ENCODE results near the gene ACKR4.
"Not testable (repeated sequence)": the region's sequence is repeated elsewhere in the genome, so short reads cannot be mapped to it uniquely, and the experiment has no call there.

The ACKR4 gene

DNA sequence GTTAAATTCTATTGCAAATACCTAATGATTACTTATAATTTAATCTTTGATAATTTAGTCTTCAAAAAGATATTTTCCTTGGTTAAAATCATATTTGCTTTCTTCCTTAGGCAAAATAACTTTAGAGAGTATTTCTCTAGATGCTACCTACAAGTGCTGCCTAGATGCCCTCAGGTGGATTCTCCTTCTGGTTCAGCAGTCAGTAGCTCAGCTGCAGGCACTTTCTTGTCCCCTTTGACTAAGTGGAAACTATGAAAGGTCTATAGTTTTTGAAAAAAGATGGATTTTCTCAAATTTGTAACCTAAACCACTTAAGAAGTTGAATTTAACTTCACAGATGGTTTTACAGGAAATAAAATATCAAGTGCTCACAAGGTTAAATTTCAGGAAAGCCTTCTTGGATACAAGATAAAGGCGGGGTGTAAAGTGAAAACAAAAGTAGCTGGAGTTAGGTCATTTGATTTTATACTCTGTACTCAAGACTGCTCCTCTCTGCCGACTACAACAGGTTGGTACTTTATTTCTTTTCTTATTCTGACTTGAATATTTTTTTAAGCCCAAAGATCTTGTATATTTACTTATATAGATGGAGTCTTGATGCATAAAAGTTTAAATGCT lies at the start of gene ACKR4:
Gene ACKR4 (plus strand): TSS at position 455 of the 618 bp plus-strand sequence. CDS start 3,128 bp downstream, outside the sequence.
- DNase-seq (ENCODE audit: low spot score): no peak

DNA sequence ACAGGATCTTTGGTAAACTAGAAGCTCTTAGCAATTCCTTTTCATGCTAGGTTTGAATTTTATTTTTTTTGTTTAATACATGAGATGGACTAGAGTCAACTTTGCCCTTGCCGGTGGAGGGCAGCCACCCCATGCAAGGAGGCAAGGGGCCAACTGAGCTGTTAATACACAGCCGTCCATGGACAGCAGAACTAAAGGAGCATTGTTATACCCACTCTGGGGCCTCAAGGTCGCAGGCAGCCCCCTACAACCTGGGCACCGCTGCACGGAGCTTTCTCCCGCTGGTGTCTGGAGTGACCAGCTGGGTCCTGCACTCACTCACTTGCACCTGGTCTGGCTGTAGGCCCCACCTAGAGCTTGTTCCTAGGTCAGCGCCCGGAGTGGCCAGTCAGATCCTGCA lies 47.9 kb upstream of the ACKR4 start:
- DNase-seq (ENCODE audit: low spot score): no peak

DNA sequence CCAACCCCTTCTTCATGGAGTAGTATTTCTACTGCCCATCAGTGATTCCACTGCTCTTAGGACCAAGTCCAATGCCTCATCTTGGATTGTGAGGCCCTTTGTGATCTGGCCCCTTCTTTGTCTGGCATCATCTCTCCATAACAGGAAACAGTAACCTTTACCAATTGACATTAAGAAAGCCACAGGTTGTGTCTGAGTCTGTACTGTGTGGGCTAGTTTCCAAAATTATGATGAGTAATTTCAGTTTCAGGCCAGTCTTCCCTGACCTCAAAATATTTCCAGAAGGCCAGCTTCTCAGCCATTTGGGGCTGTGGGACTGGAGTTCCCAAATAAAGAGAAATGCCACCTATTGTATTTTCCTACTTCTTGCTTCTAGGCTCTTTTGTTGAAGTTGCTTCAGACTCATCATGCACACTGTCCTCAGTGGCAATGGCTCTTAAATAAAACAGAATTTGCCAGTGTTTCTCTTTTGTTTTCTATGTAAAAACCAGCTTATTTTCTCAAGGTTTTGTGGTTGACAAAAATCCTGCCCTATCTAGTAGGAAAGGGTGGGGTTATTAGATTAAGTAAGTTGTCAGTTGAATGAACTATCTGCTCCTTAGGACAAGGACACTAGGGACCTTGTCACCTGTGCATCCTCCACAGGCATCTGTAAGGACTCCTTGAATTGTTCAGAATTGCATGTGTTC lies 47.0 kb upstream of the ACKR4 start:
- DNase-seq (ENCODE audit: low spot score): no peak

DNA sequence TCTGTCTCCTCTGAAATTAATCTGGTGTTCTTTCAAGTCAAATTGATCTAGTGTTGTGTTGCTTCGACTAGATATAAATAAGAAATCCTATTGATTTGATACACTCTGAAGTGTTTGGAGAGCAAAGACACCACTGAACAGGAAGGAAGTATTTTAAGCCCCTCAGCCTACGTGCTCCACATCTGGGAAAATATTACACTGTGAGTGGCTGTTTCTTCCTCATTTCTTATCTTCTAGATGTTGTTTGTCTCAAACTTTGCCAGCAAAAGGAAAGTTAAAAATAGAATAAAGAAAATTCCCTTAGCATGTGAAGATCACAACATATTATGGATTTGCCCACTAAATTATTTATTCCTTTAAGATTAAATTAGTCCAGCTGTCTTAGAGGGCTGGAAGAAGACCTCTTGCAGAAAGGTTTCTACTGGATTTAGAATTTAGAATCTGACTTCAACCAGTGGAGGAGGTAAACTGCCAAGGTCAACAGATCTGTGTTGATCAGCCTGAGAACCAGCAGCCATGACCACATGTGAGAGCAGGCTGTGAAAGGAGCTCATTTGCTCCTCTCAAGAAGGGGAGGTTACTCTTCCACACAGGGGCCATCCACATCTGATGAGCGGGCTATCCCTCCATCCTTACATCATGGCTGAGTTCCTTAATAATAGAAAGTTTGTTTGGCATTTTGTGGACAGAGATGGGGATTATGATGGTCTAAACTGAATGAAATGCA lies 46.3 kb upstream of the ACKR4 start:
- DNase-seq (ENCODE audit: low spot score): no peak

DNA sequence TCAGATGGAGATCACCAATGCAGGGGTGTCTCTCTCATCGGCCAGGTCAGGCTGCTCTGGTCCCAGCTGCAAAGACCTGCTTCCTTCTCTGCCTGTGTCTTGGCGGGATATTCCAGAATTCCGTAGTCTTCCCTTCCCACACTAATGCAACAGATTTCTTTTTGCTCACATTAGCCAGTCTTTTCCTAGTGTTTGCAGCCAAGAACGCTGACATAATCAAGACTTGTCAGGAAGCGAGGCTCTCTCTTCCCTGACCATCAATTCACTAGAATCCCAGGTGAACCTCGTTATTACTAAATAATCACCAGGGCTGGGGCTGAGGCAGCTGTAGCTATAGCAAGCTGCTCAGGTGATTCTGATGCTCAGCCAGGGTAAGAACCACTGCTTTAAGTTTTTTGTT lies 43.2 kb upstream of the ACKR4 start:
- DNase-seq (ENCODE audit: low spot score): no peak

DNA sequence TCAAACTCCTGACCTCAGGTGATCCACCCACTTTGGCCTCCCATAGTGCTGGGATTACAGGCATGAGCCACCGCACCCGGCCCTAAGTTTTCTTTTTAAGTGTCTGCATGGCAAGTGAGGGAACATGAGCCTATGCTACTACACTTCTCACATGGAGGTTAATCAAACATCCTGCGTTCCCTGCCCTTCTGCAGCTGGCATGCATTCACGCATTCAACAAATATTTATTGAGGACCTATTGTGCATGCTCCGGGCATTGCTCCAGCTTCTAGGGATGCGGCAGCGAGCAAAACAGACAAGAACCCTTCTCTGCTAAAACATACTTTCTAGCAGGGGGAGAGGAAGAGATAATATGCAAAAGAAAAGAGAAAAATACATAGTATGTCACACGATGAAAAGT lies 42.6 kb upstream of the ACKR4 start:
- no peak for DNase-seq (ENCODE audit: low spot score)

DNA sequence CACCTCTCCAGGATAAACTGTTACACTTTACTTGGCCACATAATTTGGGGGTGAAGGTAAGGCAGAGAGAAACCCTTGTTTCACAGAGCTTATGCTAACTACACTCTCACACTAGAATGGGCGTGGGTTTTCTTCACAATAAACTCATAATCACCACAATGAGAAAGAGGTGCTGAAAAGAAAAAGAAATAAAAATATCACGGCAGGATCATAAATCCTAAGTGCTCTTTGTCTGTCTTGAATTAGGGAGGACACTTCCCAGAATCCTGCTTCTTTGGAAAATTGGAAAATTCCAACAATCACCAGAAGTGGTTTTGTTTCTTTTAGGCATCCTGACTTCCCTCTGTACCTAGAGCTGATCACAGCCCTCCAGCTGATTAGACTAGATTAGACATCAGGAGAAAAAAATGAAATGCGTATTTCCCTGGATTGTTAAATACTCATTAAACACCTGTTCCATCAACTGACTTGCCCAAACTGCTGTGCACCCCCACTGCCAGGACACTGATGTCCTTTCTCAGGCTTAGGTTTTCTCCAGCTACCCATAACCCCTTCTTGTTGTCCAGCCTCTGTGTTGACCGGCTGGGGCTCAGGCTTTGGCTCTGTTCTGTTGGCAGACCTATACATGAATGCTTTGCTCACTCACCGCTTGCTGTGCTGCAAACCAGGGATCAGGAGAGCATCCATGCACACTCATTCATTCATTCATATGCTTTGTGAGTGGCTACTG lies 41.6 kb upstream of the ACKR4 start:
- no peak for DNase-seq (ENCODE audit: low spot score)

DNA sequence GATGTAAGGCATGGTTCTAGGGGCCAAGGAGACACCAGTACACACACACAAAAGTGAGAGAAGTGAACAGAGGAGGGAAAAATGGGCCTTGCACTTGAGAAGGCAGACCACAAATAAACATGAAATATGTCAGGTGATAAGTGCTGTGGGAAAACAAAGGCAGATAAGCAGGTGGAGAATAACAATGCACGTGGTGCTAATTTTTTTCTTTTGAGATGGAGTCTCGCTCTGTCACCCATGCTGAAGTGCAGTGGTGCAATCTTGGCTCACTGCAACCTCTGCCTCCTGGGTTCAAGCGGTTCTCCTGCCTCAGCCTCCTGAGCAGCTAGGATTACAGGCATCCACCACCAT lies 41.1 kb upstream of the ACKR4 start:
- not testable (repeated sequence) for DNase-seq (ENCODE audit: low spot score)

DNA sequence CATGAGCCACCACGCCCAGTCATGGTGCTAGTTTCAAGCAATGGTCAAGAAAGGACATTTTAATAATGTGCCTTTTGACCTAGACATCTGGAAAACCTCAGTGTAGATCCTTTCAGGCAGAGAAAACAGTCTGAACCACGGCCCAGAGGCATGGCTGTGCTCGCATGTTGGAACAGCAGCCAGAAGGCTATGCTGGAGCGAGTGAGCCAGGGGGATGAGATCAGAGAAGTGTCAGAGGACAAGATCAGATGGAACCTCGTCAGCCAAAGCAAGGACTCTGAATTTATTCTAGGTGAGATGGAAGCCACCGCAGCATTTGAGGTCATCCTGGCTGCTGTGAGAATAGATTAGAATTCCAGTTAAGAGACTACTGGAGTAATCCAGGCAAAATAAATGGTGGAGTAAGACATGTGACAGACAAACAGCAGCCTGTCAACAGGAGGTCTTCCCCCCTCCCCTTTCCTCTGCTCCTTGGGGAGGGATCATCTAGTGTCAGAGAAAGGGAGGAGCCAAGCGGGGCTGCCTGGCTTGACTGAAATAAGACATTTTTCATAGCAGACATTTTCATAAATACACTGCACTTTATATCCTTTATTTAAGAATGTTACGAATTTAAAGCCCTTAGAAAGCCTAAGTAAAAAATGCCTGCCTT lies 40.4 kb upstream of the ACKR4 start:
- no peak for DNase-seq (ENCODE audit: low spot score)

DNA sequence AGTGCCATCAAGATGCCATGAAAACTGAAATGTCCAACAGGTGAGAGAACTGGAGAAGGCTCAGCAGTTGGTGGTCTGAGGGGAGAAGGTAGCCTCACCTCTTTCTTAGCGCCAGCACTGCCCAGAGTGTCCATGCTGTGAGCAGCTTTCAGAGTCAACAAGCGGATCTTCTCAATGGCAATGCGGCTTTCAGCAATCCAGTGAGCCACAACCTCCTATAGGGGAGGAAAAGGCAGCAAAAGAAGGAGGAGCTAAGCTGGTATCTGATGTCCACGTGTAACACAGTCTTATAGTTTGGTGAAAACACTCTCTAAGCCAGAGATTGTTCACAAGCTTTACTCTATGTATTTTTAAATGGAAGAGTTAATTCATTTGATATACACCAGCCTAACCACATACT lies 36.1 kb upstream of the ACKR4 start:
- DNase-seq (ENCODE audit: low spot score): no peak

DNA sequence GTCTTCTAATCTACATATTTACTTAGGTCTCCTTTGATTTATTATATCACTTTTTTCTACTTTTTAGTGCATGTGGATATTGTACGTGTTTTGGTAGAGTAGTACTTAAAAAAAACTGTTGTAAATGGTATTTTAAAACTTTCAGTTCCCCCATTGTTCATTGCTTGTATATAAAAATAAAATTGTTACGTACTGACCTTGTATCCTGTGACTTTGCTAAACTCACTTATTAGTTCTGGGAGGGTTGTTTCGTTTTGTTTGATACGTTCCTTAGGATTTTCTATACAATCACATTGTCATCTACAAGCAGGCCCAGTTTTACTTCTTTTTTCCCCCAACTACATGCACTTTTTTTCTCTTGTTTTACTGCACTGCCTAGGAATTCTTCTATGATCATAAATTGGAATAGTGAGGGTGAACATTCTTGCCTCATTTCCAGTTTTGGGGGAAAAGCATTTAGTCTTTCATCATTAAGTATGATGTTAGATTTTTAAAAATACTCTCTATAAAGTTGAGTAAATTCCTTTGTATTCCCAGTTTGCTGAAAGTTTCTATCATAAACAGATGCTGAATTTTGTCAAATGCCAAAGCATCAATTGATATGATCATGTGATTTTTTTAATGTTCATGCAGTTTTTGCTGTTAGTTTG lies 33.5 kb upstream of the ACKR4 start:
- DNase-seq (ENCODE audit: low spot score): no peak

DNA sequence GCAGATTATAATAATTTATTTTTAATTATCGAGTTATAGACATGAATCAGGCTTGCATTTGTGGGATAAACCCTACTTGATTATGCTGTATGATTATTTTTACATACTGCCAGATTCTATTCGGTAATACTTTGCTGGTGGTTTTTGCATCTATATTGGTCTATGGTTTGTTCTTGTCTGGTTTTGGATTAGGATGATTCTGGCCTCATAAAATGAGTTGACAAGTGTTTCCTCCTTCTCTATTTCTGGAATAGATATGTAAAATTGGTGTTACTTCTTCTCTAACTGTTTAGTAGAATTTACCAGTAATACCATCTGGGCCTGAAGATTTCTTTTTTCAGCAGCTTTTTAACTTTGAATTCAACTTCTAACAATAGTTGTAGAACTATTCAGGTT lies 33.0 kb upstream of the ACKR4 start:
- no peak for DNase-seq (ENCODE audit: low spot score)

DNA sequence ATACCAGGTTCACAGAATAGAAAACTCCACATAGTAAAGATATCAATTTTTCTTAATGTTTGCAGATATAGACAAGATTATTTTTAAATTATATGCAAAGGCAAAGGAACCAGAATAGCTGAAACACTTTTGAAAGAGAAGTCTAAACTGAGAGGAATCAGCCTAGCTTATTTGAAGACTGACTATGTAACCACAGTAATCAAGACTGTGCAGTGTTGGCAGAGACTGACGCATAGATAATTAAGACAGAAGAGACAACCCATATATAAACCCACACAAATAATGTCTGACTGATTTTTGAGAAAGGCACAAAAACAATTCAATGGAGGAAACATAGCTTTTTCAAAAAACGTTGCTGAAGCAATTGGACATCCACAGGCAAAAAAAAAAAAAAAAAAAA lies 28.6 kb upstream of the ACKR4 start:
- no peak for DNase-seq (ENCODE audit: low spot score)

DNA sequence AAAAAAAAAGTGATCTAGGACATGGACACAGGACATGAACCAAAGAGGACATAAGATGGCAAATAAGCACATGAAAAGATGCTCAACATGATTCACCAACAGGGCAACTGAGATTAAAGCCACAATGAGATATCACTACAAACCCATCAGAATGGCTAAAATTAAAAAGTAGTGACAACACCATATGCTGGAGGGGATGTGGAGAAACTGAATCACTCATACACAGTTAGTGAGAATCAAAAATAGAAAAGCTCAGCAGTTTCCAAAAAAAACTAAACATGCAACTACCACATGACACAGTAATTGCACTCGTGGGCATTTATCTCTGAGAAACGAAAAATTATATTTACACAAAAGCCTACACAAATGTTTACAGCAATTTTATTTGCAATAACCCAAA lies 27.9 kb upstream of the ACKR4 start:
- DNase-seq (ENCODE audit: low spot score): no peak

DNA sequence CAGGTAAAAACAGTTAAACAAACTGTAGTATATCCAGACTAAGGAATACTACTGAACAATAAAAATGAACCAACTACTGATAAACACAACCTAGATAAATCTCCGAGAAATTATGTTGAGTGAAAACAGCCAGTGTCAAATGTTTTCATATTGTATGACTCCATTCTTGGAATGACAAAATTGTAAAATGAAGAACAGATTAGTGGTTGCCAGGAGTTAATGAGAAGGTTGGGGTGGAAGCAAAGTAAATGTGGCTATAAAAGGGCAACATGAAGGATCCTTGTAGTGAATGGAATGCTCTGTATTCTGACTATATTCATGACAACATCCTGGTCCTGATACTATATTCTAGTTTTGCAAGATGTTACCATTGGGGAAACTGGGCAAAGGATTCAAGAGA lies 27.5 kb upstream of the ACKR4 start:
- DNase-seq (ENCODE audit: low spot score): no peak

DNA sequence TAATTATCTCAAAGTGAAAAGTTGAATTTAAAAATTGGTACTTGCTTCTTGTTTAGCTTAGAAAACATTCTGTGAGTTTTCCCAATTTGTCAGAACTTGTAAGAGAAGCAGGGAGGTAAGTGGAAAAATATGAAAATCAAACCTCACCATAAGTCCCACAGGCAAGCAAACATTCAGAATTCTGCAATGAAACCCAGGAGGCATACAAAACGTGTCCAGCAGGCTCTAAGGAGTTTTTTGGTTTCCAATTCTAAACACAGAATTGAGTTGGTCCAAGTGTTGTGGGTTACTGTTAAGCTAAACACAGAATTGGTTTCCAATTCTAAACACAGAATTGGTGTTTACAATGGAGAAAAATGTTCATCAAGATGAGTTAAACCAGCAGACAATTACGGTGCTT lies 27.1 kb upstream of the ACKR4 start:
- no peak for DNase-seq (ENCODE audit: low spot score)

DNA sequence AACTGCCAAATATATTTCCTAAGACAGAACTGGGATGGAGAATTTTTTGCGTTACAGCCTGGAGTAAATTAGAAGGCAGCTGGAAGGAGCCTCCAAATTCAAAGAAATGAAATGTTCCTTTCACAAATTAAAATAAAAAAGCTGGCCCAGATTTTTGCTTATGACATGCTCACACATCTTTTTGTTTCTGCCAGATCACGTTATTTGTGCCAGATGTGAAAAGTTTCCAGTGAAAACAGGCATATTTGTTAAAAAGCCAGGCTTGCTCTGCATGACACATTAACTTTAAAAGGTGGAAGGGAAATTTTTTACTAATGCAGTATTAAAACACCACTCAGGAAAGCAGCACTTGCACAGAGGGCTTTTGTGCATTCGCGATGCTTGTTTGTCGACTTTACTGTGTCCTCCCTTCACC lies 23.3 kb upstream of the ACKR4 start:
- no peak for DNase-seq (ENCODE audit: low spot score)

DNA sequence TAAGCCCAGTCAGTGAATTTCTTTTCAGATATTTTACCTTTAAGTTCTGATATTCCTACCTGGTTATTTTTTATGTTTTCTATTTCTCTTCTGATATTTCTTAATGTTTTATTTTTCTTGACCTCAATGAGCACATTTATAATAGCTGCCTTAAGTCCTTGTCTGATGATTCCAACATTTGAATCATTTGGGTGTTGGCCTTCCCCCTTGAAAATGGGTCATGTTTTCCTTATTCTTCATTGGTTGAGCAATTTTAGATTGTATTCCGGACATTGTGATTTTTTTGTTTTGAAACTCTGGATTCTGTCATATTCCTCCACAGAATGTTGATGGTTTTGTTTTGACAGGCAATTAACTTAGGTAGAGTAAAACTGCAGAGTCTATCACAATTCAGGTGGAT lies 9.7 kb upstream of the ACKR4 start:
- DNase-seq (ENCODE audit: low spot score): no peak

DNA sequence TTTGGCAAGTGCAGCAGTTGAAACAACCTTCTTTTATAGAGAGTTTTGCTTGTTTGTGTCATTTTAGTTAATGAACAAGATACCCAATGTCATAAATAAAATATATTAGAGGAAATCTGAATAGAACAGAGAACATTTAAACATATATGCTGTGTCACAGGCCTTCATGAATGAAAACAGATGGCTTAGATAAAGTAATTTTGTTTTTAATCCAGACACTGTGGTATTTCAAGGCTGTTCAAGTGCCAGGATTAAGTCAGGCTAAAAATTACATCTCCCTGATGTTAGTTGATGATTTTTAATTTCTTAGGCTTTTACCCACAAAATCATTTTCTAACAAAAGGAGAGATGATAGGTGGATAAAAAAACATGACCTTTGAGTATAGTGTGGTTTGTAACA lies 4.9 kb upstream of the ACKR4 start:
- no peak for DNase-seq (ENCODE audit: low spot score)

DNA sequence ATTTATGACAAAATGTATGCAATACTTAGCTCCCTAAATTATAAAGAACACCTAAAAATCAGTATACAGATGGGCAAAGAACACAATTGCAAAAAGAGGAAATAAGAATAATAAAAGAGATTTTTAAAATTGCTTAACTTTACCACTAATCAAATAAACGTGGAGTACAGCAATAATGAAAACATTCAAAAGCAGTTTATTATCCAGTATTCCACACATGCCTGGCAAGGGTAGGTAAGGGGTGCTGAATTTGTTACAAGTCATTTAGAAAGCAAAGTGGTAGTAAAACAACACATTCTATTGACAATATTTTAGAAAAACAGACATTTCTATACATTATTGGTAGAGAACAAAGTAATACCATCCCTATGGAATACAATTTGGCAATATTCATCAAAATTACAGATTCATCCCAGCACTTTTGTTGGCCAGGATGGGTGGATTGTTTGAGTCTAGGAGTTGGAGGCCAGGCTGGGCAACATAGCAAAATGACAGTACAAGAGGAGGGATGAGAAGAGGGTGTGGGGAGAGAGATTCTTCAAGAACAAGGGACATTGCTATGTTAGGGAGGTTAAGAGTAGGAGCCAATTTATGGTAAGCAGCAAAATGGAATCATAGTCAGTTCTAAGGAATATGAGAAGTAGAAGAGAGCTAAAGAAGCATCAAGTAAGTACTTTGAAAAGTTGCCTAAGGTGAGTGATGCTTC lies 3.7 kb upstream of the ACKR4 start:
- DNase-seq (ENCODE audit: low spot score): no peak

DNA sequence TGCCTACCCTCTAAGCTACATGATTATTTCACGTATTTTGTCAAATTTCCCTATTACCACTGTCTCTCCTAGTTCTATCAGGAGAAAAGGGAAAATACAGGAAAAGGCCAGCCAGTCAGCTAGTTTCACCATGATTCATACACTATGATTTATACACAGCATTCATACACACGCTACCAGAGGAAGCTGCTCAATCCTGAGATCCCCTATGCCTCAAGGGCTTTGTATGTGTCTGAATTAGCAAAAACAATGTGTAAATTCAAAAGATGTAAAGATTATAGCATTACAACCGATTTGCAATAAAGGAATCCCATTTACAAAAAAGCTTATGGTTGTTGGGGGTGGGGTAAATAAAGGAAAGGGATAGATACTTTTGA lies 3.1 kb upstream of the ACKR4 start:
- DNase-seq (ENCODE audit: low spot score): no peak
